ENCODE measurements around the gene FANCI.

GRCh38 chr15:89209057-89209456, 34.7 kb upstream of the FANCI start:
- no peak for TF ChIP-seq CTCF (IDR thresholded peaks at IDR 0.05 in 4 of 5, conservative IDR thresholded peaks at IDR 0.05 in 1 of 5)
- no peak for TF ChIP-seq POLR2A (IDR thresholded peaks at IDR 0.05)

All from gastrocnemius medialis (tissue), 4 donors.